ENCODE results near the gene GARIN3. TPM values are rescaled to one million over a fixed set of nuclear protein-coding genes. Genes with fewer than 3 reads are reported as not detected.

Gene GARIN3
- total RNA-seq, 2 donors from 2014 or later, result not detected

DNA sequence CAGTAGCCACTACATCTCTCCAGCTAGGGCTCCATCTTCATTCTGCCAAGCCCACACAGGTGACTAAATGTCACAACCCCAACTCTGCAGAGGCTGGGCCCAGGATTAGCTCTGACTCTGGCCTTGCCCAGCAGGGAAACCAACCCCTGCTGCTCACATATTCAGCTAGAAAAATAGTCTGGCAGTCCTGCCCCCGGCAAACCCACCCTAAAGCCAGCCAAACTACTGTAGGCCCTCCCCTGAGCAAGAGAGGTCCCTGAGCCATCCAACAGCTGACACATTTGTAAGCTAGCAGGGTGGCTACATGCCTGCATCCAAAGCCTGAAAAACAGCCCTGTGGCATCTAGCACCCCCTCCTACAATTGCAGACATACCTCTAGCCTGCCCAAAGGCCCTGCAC, 46.0 kb downstream of the GARIN3 start:
- DNase-seq, result no peak
- WGBS, 2 donors, result 80 to 81% methylated on average over 1 of the region's 1 CpG
- TF ChIP-seq, protein P1, sequence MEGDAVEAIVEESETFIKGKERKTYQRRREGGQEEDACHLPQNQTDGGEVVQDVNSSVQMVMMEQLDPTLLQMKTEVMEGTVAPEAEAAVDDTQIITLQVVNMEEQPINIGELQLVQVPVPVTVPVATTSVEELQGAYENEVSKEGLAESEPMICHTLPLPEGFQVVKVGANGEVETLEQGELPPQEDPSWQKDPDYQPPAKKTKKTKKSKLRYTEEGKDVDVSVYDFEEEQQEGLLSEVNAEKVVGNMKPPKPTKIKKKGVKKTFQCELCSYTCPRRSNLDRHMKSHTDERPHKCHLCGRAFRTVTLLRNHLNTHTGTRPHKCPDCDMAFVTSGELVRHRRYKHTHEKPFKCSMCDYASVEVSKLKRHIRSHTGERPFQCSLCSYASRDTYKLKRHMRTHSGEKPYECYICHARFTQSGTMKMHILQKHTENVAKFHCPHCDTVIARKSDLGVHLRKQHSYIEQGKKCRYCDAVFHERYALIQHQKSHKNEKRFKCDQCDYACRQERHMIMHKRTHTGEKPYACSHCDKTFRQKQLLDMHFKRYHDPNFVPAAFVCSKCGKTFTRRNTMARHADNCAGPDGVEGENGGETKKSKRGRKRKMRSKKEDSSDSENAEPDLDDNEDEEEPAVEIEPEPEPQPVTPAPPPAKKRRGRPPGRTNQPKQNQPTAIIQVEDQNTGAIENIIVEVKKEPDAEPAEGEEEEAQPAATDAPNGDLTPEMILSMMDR (IDR thresholded peaks at IDR 0.05), result no peak
- TF ChIP-seq POLR2A (IDR thresholded peaks at IDR 0.05), result no peak
- ATAC-seq, result no peak
- no peaks in the 10 kb centered on the region for H3K36me3 ChIP-seq (replicated peaks in 1 of 2; ENCODE audit: insufficient read depth in 1 of 2, low read depth in 2 of 2)
- no peaks in the 10 kb centered on the region for H3K27me3 ChIP-seq
- intact Hi-C loops (cut with DNase I), result no loop called here
- no peaks in the 10 kb centered on the region for H3K9me3 ChIP-seq
- no peak overlapping the region for H3K4me3 ChIP-seq
- H3K4me1 ChIP-seq, result no peaks in the 10 kb centered on the region
- no peak overlapping the region for H3K27ac ChIP-seq

DNA sequence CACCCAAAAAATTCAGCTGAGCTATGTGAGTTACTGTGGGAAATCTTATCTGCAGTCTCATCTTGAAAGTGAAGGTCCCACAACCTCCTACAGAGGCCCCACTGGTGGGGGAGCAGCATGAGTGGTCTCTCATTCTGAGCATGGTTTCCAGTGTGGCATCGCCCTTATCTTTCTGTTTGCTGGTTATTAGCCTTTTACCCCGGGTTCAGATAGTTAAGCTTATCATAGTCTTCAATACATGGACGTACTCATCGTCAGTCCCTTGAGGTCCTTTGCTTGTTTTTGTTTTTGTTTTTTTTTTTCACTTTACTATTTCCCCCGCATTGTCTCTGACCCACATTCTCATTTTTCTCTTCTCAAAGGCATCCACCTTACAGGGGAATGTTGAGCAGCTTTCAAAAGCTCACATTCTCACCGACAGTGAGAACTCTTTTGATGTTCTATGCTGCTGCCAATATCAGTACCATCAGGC, 49.5 kb downstream of the GARIN3 start:
- Histone ChIP-seq H3K4me1 (no peaks in the 10 kb centered on the region), H3K36me3 (replicated peaks in 1 of 2; ENCODE audit: insufficient read depth in 1 of 2, low read depth in 2 of 2) (no peaks in the 10 kb centered on the region), H3K27ac (no peak overlapping the region), H3K27me3 (no peaks in the 10 kb centered on the region), H3K9me3 (no peaks in the 10 kb centered on the region), H3K4me3 (no peak overlapping the region)
- ATAC-seq, result no peak
- no peak for DNase-seq
- TF ChIP-seq POLR2A (IDR thresholded peaks at IDR 0.05), result no peak
- TF ChIP-seq, protein P1 (IDR thresholded peaks at IDR 0.05), result no peak
- intact Hi-C loops (cut with DNase I), result no loop called here
- WGBS, 2 donors, result 65 to 80% methylated on average over 6 of the region's 6 CpGs

DNA sequence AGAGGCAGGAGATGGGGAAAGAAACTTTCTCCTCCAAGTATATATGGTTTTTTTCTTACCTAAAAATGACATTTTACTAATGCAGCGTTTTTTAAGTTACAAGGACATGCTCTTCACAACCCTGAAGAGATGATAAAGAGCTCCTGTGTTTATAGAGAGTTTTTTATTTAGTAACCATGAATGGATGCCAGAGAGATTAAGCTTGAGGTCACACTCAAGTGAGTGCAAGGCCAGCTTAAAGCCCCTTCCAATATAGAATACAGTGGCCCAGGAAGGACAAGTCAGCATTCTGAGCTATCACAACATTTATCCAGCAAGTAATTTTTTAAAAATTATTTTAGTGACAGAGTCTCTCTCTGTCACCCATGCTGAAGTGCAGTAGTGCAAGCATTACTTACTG, 50.6 kb downstream of the GARIN3 start:
- no peaks in the 10 kb centered on the region for H3K9me3 ChIP-seq
- WGBS, 2 donors, result 20 to 34% methylated on average over 1 of the region's 1 CpG
- no peak overlapping the region for H3K4me3 ChIP-seq
- H3K27ac ChIP-seq, result no peak overlapping the region
- TF ChIP-seq, protein P1 (IDR thresholded peaks at IDR 0.05), result no peak
- DNase-seq (no peak), ATAC-seq (no peak)
- H3K36me3 ChIP-seq (replicated peaks in 1 of 2; ENCODE audit: insufficient read depth in 1 of 2, low read depth in 2 of 2), result no peaks in the 10 kb centered on the region
- no peaks in the 10 kb centered on the region for H3K4me1 ChIP-seq
- H3K27me3 ChIP-seq, result no peaks in the 10 kb centered on the region
- intact Hi-C loops (cut with DNase I), result no loop called here

DNA sequence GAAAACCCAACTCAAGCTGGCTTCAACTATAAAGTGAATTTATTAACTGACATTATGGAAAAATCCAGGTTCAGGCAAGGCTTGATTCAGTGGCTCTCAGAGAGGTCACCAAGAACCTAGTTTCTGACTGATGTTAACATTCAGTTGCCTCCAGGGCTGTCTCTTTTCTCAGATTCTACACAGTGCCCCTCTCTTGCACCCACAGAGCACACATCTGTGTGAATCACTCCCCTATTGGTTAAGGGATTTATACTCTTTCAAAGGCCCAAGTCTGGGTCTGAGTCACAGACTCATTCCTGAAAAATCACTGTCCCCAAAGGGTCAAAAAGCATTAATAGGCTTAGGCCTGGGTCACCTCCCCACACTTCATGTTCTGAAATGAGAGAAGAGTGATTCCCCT, 51.1 kb downstream of the GARIN3 start:
- no peaks in the 10 kb centered on the region for H3K4me1 ChIP-seq
- no peak overlapping the region for H3K4me3 ChIP-seq
- no peak overlapping the region for H3K27ac ChIP-seq
- ATAC-seq, result no peak
- H3K9me3 ChIP-seq, result no peaks in the 10 kb centered on the region
- DNase-seq, result no peak
- no peaks in the 10 kb centered on the region for H3K36me3 ChIP-seq (replicated peaks in 1 of 2; ENCODE audit: insufficient read depth in 1 of 2, low read depth in 2 of 2)
- TF ChIP-seq, protein P1 (IDR thresholded peaks at IDR 0.05), result no peak
- no peak for TF ChIP-seq POLR2A (IDR thresholded peaks at IDR 0.05)
- intact Hi-C loops (cut with DNase I), result no loop called here
- no peaks in the 10 kb centered on the region for H3K27me3 ChIP-seq

DNA sequence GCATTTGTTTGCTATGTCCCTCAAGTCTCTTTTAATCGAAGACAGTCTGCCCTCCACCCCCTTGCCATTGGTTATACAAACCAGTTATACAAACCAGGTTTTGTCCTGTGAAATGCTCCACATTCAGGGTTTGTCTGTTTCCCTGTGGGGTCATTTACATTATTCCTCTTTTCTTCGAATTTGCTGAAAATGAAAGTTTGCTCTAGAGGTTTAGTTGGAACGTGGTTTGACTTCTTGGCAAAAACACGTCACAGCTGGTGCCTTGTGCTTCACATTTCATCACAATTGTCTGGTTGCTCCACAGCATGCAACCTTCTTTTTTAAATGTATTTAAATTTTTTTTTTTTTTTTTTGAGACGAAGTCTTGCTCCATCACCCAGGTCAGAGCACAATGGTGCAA, 53.1 kb downstream of the GARIN3 start:
- Histone ChIP-seq H3K9me3 (no peaks in the 10 kb centered on the region), H3K27me3 (no peaks in the 10 kb centered on the region), H3K4me1 (no peaks in the 10 kb centered on the region), H3K36me3 (replicated peaks in 1 of 2; ENCODE audit: insufficient read depth in 1 of 2, low read depth in 2 of 2) (no peaks in the 10 kb centered on the region), H3K27ac (no peak overlapping the region), H3K4me3 (no peak overlapping the region)
- TF ChIP-seq, protein P1 (IDR thresholded peaks at IDR 0.05), result no peak
- TF ChIP-seq POLR2A (IDR thresholded peaks at IDR 0.05), result no peak
- WGBS, 2 donors, result 55 to 71% methylated on average over 5 of the region's 5 CpGs
- DNase-seq (peak in 1 of 4 donors; percentile 42), ATAC-seq (no peak)
- intact Hi-C loops (cut with DNase I), result no loop called here

All from body of pancreas (tissue), 4 donors.